ENCODE results near the gene HDGF.

Gene HDGF

GRCh38 chr1:156756355-156756754, 4.9 kb upstream of the HDGF start:
- no peak overlapping the region for H3K4me3 ChIP-seq (ENCODE audit: low read depth, low read length, poor library complexity, severe bottlenecking)
- H3K9ac ChIP-seq (ENCODE audit: low read length): no peak overlapping the region
- no peaks in the 10 kb centered on the region for H4K20me1 ChIP-seq (ENCODE audit: insufficient read depth, low read length)
- H3K9me2 ChIP-seq (ENCODE audit: low read depth, low read length): no peaks in the 10 kb centered on the region
- H3F3A ChIP-seq (ENCODE audit: insufficient read depth, low read length): no peaks in the 10 kb centered on the region
- no peaks in the 10 kb centered on the region for H3K27me3 ChIP-seq (ENCODE audit: insufficient read depth, low read length)
- no peaks in the 10 kb centered on the region for H3K36me3 ChIP-seq (ENCODE audit: insufficient read depth, low read length)
- H3K4me2 ChIP-seq (ENCODE audit: low read length): no peak overlapping the region
- no peak overlapping the region for H3K27ac ChIP-seq (ENCODE audit: low read depth, low read length, poor library complexity, severe bottlenecking)
- H3K4me1 ChIP-seq (ENCODE audit: insufficient read depth, low read length, severe bottlenecking): peaks cover 10% of the 10 kb centered on the region
- TF ChIP-seq EZH2 (IDR thresholded peaks at IDR 0.05; ENCODE audit: borderline replicate concordance, low read length) (no peak), CTCF (IDR thresholded peaks at IDR 0.05; ENCODE audit: low read length) (no peak)
- no peaks in the 10 kb centered on the region for H3K9me3 ChIP-seq (ENCODE audit: low read length)
- no peak overlapping the region for H2AFZ ChIP-seq (ENCODE audit: low read length)
- H3K79me2 ChIP-seq (ENCODE audit: insufficient read depth, low read length): no peaks in the 10 kb centered on the region

- no peak overlapping the region for H3K27ac ChIP-seq (ENCODE audit: low read depth, low read length, poor library complexity, severe bottlenecking)
- no peaks in the 10 kb centered on the region for H3K36me3 ChIP-seq (ENCODE audit: insufficient read depth, low read length)
- no peak overlapping the region for H3K9ac ChIP-seq (ENCODE audit: low read length)
- TF ChIP-seq EZH2 (IDR thresholded peaks at IDR 0.05; ENCODE audit: borderline replicate concordance, low read length): no peak
- no peak for TF ChIP-seq CTCF (IDR thresholded peaks at IDR 0.05; ENCODE audit: low read length)
- no peaks in the 10 kb centered on the region for H4K20me1 ChIP-seq (ENCODE audit: insufficient read depth, low read length)
- H3K27me3 ChIP-seq (ENCODE audit: insufficient read depth, low read length): no peaks in the 10 kb centered on the region
- H3F3A ChIP-seq (ENCODE audit: insufficient read depth, low read length): no peaks in the 10 kb centered on the region
- H3K4me2 ChIP-seq (ENCODE audit: low read length): no peak overlapping the region
- peaks cover 10% of the 10 kb centered on the region for H3K4me1 ChIP-seq (ENCODE audit: insufficient read depth, low read length, severe bottlenecking)
- H3K9me3 ChIP-seq (ENCODE audit: low read length): no peaks in the 10 kb centered on the region
- H3K79me2 ChIP-seq (ENCODE audit: insufficient read depth, low read length): peaks cover 7% of the 10 kb centered on the region
- H3K9me2 ChIP-seq (ENCODE audit: low read depth, low read length): no peaks in the 10 kb centered on the region
- H2AFZ ChIP-seq (ENCODE audit: low read length): no peak overlapping the region
- no peak overlapping the region for H3K4me3 ChIP-seq (ENCODE audit: low read depth, low read length, poor library complexity, severe bottlenecking)
These were observed 4.1 kb upstream of the HDGF start for GRCh38 chr1:156755527-156755950.

- H3K4me1 ChIP-seq (ENCODE audit: insufficient read depth, low read length, severe bottlenecking): peaks cover 20% of the 10 kb centered on the region
- TF ChIP-seq CTCF (IDR thresholded peaks at IDR 0.05; ENCODE audit: low read length): no peak
- no peak for TF ChIP-seq EZH2 (IDR thresholded peaks at IDR 0.05; ENCODE audit: borderline replicate concordance, low read length)
- H3K36me3 ChIP-seq (ENCODE audit: insufficient read depth, low read length): peaks cover 9% of the 10 kb centered on the region; the same call in 1 of the 2 replicates
- H3K79me2 ChIP-seq (ENCODE audit: insufficient read depth, low read length): peaks cover 20% of the 10 kb centered on the region
- H3K27ac ChIP-seq (ENCODE audit: low read depth, low read length, poor library complexity, severe bottlenecking): no peak overlapping the region
- no peak overlapping the region for H3K9ac ChIP-seq (ENCODE audit: low read length)
- H3K4me3 ChIP-seq (ENCODE audit: low read depth, low read length, poor library complexity, severe bottlenecking): no peak overlapping the region
- H3K9me3 ChIP-seq (ENCODE audit: low read length): no peaks in the 10 kb centered on the region
- H3F3A ChIP-seq (ENCODE audit: insufficient read depth, low read length): no peaks in the 10 kb centered on the region
- H3K4me2 ChIP-seq (ENCODE audit: low read length): no peak overlapping the region
- no peaks in the 10 kb centered on the region for H3K27me3 ChIP-seq (ENCODE audit: insufficient read depth, low read length)
- no peaks in the 10 kb centered on the region for H3K9me2 ChIP-seq (ENCODE audit: low read depth, low read length)
- H2AFZ ChIP-seq (ENCODE audit: low read length): no peak overlapping the region
- H4K20me1 ChIP-seq (ENCODE audit: insufficient read depth, low read length): no peaks in the 10 kb centered on the region
These were observed 2.7 kb upstream of the HDGF start for GRCh38 chr1:156754219-156754618.
